ENCODE data around the gene GLP1R.

DNA sequence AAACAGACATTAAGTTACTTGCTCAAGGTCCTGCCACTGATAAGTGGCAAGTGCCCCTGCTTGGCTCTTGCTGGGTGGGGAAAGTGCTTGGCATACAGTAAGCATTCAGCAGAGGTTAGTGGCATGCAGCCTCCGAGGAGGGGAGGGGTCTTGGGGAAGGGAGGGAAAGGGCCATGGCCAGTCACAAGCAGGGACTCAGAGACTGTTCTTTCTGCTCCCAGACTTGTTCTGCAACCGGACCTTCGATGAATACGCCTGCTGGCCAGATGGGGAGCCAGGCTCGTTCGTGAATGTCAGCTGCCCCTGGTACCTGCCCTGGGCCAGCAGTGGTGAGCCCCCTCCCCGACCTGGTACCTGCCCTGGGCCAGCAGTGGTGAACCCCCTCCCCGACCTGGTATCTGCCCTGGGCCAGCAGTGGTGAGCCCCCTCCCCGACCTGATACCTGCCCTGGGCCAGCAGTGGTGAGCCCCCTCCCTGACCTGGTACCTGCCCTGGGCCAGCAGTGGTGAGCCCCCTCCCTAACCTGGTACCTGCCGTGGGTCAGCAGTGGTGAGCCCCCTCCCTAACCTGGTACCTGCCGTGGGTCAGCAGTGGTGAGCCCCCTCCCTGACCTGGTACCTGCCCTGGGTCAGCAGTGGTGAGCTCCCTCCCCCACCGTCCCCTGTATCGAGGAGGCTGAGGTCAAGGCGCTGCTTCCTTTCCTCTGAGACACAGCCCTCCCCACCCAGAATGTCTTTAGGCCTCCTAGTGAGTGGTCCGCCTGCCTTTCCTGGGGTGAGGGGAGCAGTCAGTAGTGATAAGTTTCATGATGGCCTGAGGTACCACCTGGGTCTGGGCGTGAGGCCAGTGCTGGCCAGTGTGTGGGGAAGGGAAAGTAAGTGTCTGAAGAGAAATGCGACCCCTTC lies 8.9 kb downstream of the GLP1R start:
- TF ChIP-seq, protein P1, sequence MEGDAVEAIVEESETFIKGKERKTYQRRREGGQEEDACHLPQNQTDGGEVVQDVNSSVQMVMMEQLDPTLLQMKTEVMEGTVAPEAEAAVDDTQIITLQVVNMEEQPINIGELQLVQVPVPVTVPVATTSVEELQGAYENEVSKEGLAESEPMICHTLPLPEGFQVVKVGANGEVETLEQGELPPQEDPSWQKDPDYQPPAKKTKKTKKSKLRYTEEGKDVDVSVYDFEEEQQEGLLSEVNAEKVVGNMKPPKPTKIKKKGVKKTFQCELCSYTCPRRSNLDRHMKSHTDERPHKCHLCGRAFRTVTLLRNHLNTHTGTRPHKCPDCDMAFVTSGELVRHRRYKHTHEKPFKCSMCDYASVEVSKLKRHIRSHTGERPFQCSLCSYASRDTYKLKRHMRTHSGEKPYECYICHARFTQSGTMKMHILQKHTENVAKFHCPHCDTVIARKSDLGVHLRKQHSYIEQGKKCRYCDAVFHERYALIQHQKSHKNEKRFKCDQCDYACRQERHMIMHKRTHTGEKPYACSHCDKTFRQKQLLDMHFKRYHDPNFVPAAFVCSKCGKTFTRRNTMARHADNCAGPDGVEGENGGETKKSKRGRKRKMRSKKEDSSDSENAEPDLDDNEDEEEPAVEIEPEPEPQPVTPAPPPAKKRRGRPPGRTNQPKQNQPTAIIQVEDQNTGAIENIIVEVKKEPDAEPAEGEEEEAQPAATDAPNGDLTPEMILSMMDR (IDR thresholded peaks at IDR 0.05; ENCODE audit: low read depth, low read length, poor library complexity, severe bottlenecking) = no peak
- TF ChIP-seq EZH2phosphoT487 (IDR thresholded peaks at IDR 0.05; ENCODE audit: borderline replicate concordance, low read length) = no peak
